GM19328 (cell line): Measurements from ENCODE around the gene INO80B.
A peak's percentile ranks its signal among the peaks of the same experiment; 100 is the strongest.

Experiments used
- ATAC-seq: cut with Tn5 transposase; IDR thresholded peaks from one replicate; pipeline ENCODE4 v1.9.1; 2021; ENCODE audit warnings: mild to moderate bottlenecking, moderate library complexity; ENCODE audit not compliant: unreplicated experiment

The INO80B gene

GRCh38 chr2:74500578-74500946 is 45.7 kb downstream of the INO80B start:
- no peak for ATAC-seq

GRCh38 chr2:74501335-74502071 is 46.6 kb downstream of the INO80B start:
- ATAC-seq: no peak

- ATAC-seq: no peak
Measured at GRCh38 chr2:74502147-74502719, 47.3 kb downstream of the INO80B start.

- ATAC-seq: no peak
Measured at GRCh38 chr2:74502720-74503505, 48.0 kb downstream of the INO80B start.

- no peak for ATAC-seq
Measured at GRCh38 chr2:74503506-74504475, 48.9 kb downstream of the INO80B start.

- no peak for ATAC-seq
Measured at GRCh38 chr2:74504591-74504990, 49.7 kb downstream of the INO80B start.

GRCh38 chr2:74505448-74506246 is 50.8 kb downstream of the INO80B start:
- no peak for ATAC-seq

GRCh38 chr2:74507145-74507925 is 52.4 kb downstream of the INO80B start, which contains the start of gene PCGF1:
PCGF1 (minus strand) TSS chr2:74507695; CDS start chr2:74507668, 27 bp downstream.
- peak; percentile 80 for ATAC-seq
